Measurements from ENCODE around the gene DHRS4. TPM values are rescaled to one million over a fixed set of nuclear protein-coding genes. Genes with fewer than 3 reads are reported as not detected.

The DHRS4 gene
- total and polyA plus RNA-seq, 2 of the 13 experiments (the other 11 are each of a cell fraction or from before 2014, with no cell fraction given), result 23.9 to 45.1 TPM

GRCh38 chr14:23939607-23940326, 13.8 kb upstream of the DHRS4 start (continued):
- peak; percentile 76 for TF ChIP-seq ZNF331 (CRISPR knock-in tag; IDR thresholded peaks at IDR 0.05)
- no peak for TF ChIP-seq ZNF841 (CRISPR knock-in tag; IDR thresholded peaks at IDR 0.05; ENCODE audit: borderline replicate concordance)
- TF ChIP-seq HOXA9 (CRISPR knock-in tag; IDR thresholded peaks at IDR 0.05; ENCODE audit: borderline replicate concordance), result no peak
- TF ChIP-seq, protein P1, sequence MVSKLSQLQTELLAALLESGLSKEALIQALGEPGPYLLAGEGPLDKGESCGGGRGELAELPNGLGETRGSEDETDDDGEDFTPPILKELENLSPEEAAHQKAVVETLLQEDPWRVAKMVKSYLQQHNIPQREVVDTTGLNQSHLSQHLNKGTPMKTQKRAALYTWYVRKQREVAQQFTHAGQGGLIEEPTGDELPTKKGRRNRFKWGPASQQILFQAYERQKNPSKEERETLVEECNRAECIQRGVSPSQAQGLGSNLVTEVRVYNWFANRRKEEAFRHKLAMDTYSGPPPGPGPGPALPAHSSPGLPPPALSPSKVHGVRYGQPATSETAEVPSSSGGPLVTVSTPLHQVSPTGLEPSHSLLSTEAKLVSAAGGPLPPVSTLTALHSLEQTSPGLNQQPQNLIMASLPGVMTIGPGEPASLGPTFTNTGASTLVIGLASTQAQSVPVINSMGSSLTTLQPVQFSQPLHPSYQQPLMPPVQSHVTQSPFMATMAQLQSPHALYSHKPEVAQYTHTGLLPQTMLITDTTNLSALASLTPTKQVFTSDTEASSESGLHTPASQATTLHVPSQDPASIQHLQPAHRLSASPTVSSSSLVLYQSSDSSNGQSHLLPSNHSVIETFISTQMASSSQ (IDR thresholded peaks at IDR 0.05; ENCODE audit: low read depth), result peak; percentile 92
- TF ChIP-seq, protein P1 (CRISPR knock-in tag; IDR thresholded peaks at IDR 0.05; ENCODE audit: borderline replicate concordance), result peak; percentile 95
- no peak for TF ChIP-seq ZNF678 (CRISPR knock-in tag; IDR thresholded peaks at IDR 0.05)
- TF ChIP-seq, protein P2, sequence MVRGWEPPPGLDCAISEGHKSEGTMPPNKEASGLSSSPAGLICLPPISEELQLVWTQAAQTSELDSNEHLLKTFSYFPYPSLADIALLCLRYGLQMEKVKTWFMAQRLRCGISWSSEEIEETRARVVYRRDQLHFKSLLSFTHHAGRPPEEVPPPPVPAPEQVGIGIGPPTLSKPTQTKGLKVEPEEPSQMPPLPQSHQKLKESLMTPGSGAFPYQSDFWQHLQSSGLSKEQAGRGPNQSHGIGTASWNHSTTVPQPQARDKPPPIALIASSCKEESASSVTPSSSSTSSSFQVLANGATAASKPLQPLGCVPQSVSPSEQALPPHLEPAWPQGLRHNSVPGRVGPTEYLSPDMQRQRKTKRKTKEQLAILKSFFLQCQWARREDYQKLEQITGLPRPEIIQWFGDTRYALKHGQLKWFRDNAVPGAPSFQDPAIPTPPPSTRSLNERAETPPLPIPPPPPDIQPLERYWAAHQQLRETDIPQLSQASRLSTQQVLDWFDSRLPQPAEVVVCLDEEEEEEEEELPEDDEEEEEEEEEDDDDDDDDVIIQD (CRISPR knock-in tag; IDR thresholded peaks at IDR 0.05; ENCODE audit: low read depth), result no peak
- TF ChIP-seq ZNF547 (CRISPR knock-in tag; IDR thresholded peaks at IDR 0.05), result 0 out of 2 replicates have a peak, but pooled peaks have one; percentile 58
- TF ChIP-seq FOXM1 (CRISPR knock-in tag; IDR thresholded peaks at IDR 0.05), result no peak
- TF ChIP-seq MEIS2 (CRISPR knock-in tag; IDR thresholded peaks at IDR 0.05), result no peak
- TF ChIP-seq SETDB1 (CRISPR knock-in tag; IDR thresholded peaks at IDR 0.05; ENCODE audit: borderline replicate concordance), result no peak
- TF ChIP-seq THRA (CRISPR knock-in tag; IDR thresholded peaks at IDR 0.05; ENCODE audit: borderline replicate concordance), result peak; percentile 84; the same call in 1 of the 2 replicates
- peak; percentile 43; the same call in 1 of the 2 replicates for TF ChIP-seq DPF2 (CRISPR knock-in tag; IDR thresholded peaks at IDR 0.05; ENCODE audit: borderline replicate concordance, low read depth)
- TF ChIP-seq TRIM24 (CRISPR knock-in tag; IDR thresholded peaks at IDR 0.05), result no peak
- TF ChIP-seq GZF1 (CRISPR knock-in tag; IDR thresholded peaks at IDR 0.05), result no peak
- no peak for TF ChIP-seq PRMT3 (CRISPR knock-in tag; IDR thresholded peaks at IDR 0.05; ENCODE audit: borderline replicate concordance, low read depth)
- TF ChIP-seq MTF1 (CRISPR knock-in tag; IDR thresholded peaks at IDR 0.05), result no peak
- TF ChIP-seq JUND (CRISPR knock-in tag; IDR thresholded peaks at IDR 0.05), result no peak
- TF ChIP-seq KDM2A (CRISPR knock-in tag; IDR thresholded peaks at IDR 0.05; ENCODE audit: borderline replicate concordance, low read depth), result no peak
- TF ChIP-seq PITX1 (CRISPR knock-in tag; IDR thresholded peaks at IDR 0.05), result no peak
- TF ChIP-seq SNAPC5 (CRISPR knock-in tag; IDR thresholded peaks at IDR 0.05; ENCODE audit: borderline replicate concordance), result no peak
- TF ChIP-seq HCFC1 (IDR thresholded peaks at IDR 0.05; ENCODE audit: low read depth, low read length), result no peak
- no peak for TF ChIP-seq ZNF225 (CRISPR knock-in tag; IDR thresholded peaks at IDR 0.05)
- no peak for TF ChIP-seq FOSL1 (CRISPR knock-in tag; IDR thresholded peaks at IDR 0.05; ENCODE audit: borderline replicate concordance)
- TF ChIP-seq MAFF (IDR thresholded peaks at IDR 0.05; ENCODE audit: low read depth, low read length), result no peak
